GM23338 (cell line): ENCODE measurements around the gene ZNF784. TPM values are rescaled to one million over a fixed set of nuclear protein-coding genes. Genes with fewer than 3 reads are reported as not detected.

Experiments
- CREB1 ChIP-seq: fragments of 250-450 bp; sonication (Bioruptor Pico); IDR thresholded peaks from 2 replicates; pipeline ENCODE4 v1.5.0; 2020; ENCODE audit warnings: low read depth, mild to moderate bottlenecking, moderate library complexity
- EZH2phosphoT487 ChIP-seq: fragments of 200-600 bp; sonication (generic); IDR thresholded peaks from one replicate; pipeline ENCODE4 v1.8.1; 2018; ENCODE audit warnings: antibody characterized with exemption; ENCODE audit not compliant: unreplicated experiment
- JUNB ChIP-seq: IDR thresholded peaks from one replicate; pipeline ENCODE4 v1.6.1; 2016; ENCODE audit warnings: antibody characterized with exemption; ENCODE audit not compliant: unreplicated experiment
- POLR2AphosphoS5 ChIP-seq: IDR thresholded peaks from 2 replicates; pipeline ENCODE4 v1.6.1; 2016; ENCODE audit warnings: antibody characterized with exemption, low read depth
- ZNF114 ChIP-seq: fragments of 250-450 bp; sonication (Bioruptor Pico); IDR thresholded peaks from 2 replicates; pipeline ENCODE4 v1.5.0; 2020; ENCODE audit warnings: mild to moderate bottlenecking, moderate library complexity
- polyA plus RNA-seq: library from polyadenylated mRNA; unstranded; fragments of >200 nt; fragmentation: Nextera tagmentation; extraction: Ambion mirVana; gene quantifications from 2 replicates; pipeline ENCODE4 v1.2.1, GENCODE V29; 2016
- total RNA-seq: library from RNA; depleted of rRNA; stranded (reverse); fragments of >200 nt; shearing (Covaris generic); gene quantifications from 2 replicates; pipeline ENCODE4 v1.2.3, GENCODE V29; 2014
- TF ChIP-seq, protein P1 (sequence below): fragments of 250-450 bp; sonication (Bioruptor Pico); IDR thresholded peaks from 2 replicates; pipeline ENCODE4 v1.5.0; 2020; ENCODE audit warnings: mild to moderate bottlenecking, moderate library complexity
- TF ChIP-seq, protein P2 (sequence below): IDR thresholded peaks from 2 replicates; pipeline ENCODE4 v1.6.1; 2016; ENCODE audit warnings: antibody characterized with exemption
- TF ChIP-seq, protein P3 (sequence below): IDR thresholded peaks from one replicate; pipeline ENCODE4 v1.6.1; 2018; ENCODE audit warnings: antibody characterized with exemption; ENCODE audit not compliant: unreplicated experiment

The ZNF784 gene
- total and polyA plus RNA-seq, 2 experiments from 2014 or later, result 1.5 to 6.7 TPM

DNA sequence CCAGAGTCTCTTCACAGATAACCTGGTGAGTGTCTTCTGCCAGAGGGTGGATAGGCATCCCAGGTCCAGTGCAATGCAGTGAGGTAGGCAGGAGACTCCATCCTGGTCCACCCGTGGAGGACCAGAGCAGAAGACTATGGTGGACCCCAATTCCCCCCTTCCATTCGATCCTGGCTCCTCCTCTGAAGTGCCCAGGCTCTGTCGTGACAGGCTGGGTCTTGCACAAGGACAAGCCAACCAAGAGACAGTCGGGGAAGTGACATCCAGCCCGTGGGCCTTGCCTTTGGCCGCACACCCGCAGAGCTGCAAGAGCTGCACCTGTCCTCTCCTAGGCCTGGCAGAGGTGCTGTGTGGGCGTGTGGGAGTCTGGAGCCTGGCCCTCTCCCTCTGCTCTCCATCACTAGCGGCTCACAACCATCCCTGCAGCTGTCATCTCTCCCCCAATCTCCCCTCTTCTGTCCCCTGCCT is 3.1 kb downstream of the ZNF784 start (continued):
- TF ChIP-seq, protein P1, sequence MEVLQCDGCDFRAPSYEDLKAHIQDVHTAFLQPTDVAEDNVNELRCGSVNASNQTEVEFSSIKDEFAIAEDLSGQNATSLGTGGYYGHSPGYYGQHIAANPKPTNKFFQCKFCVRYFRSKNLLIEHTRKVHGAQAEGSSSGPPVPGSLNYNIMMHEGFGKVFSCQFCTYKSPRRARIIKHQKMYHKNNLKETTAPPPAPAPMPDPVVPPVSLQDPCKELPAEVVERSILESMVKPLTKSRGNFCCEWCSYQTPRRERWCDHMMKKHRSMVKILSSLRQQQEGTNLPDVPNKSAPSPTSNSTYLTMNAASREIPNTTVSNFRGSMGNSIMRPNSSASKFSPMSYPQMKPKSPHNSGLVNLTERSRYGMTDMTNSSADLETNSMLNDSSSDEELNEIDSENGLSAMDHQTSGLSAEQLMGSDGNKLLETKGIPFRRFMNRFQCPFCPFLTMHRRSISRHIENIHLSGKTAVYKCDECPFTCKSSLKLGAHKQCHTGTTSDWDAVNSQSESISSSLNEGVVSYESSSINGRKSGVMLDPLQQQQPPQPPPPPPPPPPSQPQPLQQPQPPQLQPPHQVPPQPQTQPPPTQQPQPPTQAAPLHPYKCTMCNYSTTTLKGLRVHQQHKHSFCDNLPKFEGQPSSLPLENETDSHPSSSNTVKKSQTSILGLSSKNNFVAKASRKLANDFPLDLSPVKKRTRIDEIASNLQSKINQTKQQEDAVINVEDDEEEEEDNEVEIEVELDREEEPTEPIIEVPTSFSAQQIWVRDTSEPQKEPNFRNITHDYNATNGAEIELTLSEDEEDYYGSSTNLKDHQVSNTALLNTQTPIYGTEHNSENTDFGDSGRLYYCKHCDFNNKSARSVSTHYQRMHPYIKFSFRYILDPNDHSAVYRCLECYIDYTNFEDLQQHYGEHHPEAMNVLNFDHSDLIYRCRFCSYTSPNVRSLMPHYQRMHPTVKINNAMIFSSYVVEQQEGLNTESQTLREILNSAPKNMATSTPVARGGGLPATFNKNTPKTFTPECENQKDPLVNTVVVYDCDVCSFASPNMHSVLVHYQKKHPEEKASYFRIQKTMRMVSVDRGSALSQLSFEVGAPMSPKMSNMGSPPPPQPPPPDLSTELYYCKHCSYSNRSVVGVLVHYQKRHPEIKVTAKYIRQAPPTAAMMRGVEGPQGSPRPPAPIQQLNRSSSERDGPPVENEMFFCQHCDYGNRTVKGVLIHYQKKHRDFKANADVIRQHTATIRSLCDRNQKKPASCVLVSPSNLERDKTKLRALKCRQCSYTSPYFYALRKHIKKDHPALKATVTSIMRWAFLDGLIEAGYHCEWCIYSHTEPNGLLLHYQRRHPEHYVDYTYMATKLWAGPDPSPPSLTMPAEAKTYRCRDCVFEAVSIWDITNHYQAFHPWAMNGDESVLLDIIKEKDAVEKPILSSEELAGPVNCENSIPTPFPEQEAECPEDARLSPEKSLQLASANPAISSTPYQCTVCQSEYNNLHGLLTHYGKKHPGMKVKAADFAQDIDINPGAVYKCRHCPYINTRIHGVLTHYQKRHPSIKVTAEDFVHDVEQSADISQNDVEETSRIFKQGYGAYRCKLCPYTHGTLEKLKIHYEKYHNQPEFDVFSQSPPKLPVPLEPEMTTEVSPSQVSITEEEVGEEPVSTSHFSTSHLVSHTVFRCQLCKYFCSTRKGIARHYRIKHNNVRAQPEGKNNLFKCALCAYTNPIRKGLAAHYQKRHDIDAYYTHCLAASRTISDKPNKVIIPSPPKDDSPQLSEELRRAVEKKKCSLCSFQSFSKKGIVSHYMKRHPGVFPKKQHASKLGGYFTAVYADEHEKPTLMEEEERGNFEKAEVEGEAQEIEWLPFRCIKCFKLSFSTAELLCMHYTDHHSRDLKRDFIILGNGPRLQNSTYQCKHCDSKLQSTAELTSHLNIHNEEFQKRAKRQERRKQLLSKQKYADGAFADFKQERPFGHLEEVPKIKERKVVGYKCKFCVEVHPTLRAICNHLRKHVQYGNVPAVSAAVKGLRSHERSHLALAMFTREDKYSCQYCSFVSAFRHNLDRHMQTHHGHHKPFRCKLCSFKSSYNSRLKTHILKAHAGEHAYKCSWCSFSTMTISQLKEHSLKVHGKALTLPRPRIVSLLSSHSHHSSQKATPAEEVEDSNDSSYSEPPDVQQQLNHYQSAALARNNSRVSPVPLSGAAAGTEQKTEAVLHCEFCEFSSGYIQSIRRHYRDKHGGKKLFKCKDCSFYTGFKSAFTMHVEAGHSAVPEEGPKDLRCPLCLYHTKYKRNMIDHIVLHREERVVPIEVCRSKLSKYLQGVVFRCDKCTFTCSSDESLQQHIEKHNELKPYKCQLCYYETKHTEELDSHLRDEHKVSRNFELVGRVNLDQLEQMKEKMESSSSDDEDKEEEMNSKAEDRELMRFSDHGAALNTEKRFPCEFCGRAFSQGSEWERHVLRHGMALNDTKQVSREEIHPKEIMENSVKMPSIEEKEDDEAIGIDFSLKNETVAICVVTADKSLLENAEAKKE (CRISPR knock-in tag), result no peak
- TF ChIP-seq JUNB, result no peak
- TF ChIP-seq EZH2phosphoT487, result no peak
- TF ChIP-seq, protein P2, sequence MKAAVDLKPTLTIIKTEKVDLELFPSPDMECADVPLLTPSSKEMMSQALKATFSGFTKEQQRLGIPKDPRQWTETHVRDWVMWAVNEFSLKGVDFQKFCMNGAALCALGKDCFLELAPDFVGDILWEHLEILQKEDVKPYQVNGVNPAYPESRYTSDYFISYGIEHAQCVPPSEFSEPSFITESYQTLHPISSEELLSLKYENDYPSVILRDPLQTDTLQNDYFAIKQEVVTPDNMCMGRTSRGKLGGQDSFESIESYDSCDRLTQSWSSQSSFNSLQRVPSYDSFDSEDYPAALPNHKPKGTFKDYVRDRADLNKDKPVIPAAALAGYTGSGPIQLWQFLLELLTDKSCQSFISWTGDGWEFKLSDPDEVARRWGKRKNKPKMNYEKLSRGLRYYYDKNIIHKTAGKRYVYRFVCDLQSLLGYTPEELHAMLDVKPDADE, result no peak
- no peak for TF ChIP-seq CREB1 (CRISPR knock-in tag)
- TF ChIP-seq, protein P3, sequence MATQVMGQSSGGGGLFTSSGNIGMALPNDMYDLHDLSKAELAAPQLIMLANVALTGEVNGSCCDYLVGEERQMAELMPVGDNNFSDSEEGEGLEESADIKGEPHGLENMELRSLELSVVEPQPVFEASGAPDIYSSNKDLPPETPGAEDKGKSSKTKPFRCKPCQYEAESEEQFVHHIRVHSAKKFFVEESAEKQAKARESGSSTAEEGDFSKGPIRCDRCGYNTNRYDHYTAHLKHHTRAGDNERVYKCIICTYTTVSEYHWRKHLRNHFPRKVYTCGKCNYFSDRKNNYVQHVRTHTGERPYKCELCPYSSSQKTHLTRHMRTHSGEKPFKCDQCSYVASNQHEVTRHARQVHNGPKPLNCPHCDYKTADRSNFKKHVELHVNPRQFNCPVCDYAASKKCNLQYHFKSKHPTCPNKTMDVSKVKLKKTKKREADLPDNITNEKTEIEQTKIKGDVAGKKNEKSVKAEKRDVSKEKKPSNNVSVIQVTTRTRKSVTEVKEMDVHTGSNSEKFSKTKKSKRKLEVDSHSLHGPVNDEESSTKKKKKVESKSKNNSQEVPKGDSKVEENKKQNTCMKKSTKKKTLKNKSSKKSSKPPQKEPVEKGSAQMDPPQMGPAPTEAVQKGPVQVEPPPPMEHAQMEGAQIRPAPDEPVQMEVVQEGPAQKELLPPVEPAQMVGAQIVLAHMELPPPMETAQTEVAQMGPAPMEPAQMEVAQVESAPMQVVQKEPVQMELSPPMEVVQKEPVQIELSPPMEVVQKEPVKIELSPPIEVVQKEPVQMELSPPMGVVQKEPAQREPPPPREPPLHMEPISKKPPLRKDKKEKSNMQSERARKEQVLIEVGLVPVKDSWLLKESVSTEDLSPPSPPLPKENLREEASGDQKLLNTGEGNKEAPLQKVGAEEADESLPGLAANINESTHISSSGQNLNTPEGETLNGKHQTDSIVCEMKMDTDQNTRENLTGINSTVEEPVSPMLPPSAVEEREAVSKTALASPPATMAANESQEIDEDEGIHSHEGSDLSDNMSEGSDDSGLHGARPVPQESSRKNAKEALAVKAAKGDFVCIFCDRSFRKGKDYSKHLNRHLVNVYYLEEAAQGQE, result no peak
- TF ChIP-seq ZNF114 (CRISPR knock-in tag), result no peak
- no peak for TF ChIP-seq POLR2AphosphoS5
